ENCODE results near the gene SNRK.

SNRK gene

DNA sequence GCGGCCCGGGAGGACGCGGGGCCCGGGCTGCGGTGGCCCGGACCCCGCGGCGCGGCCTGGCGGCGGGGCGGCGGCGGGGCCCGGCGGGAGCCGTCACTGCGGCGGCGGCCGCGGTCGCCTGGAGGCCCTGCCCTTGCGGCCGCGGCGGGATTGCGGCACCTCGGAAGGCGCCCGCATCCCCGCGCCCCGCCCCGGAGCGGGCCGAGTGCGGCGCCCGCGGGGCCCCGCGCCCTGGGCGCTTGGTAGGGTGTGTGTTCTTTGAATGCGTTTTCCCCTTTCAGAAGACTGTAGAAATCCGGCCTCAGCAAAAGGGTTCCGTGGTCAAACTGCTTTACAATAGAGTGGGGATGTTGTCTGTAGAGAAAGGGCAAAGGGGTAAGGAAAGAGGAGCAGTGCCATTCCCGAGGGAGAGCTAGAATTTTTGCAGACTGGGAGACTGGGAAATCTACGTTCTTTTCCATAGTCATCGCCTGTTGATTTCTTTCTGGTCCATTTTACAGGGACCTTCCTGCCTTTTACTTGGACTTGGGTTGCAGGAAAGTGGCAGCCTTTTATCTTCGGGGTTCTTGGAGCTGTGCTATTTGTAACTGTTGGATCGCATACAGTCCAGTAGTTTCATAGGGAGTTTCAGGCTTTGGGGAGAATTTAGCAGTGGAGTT is 630 bp downstream of the SNRK start:
- TF ChIP-seq, protein P1, sequence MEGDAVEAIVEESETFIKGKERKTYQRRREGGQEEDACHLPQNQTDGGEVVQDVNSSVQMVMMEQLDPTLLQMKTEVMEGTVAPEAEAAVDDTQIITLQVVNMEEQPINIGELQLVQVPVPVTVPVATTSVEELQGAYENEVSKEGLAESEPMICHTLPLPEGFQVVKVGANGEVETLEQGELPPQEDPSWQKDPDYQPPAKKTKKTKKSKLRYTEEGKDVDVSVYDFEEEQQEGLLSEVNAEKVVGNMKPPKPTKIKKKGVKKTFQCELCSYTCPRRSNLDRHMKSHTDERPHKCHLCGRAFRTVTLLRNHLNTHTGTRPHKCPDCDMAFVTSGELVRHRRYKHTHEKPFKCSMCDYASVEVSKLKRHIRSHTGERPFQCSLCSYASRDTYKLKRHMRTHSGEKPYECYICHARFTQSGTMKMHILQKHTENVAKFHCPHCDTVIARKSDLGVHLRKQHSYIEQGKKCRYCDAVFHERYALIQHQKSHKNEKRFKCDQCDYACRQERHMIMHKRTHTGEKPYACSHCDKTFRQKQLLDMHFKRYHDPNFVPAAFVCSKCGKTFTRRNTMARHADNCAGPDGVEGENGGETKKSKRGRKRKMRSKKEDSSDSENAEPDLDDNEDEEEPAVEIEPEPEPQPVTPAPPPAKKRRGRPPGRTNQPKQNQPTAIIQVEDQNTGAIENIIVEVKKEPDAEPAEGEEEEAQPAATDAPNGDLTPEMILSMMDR (conservative IDR thresholded peaks at IDR 0.05), result no peak
- peak overlapping the region; percentile 88 for H3K27ac ChIP-seq

DNA sequence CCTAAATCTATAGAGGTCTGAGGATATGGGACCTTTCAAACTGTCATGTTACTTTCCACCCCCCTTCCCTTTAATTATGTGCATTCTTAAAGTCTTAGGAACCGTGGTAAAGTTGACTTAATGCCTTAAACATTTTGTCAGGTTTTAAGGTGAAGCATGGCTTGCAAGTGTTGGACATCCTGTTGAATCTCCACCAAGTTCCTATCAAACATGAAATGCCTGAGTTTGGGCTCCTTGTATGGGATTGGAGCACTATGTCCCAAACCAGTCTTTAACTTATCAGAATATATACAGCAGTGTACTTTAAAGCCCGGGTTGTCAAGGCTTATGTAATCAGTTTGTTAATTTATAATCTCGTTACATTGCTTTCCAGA is 1.1 kb downstream of the SNRK start:
- H3K27ac ChIP-seq, result peak overlapping the region; percentile 88
- TF ChIP-seq, protein P1 (conservative IDR thresholded peaks at IDR 0.05), result no peak

DNA sequence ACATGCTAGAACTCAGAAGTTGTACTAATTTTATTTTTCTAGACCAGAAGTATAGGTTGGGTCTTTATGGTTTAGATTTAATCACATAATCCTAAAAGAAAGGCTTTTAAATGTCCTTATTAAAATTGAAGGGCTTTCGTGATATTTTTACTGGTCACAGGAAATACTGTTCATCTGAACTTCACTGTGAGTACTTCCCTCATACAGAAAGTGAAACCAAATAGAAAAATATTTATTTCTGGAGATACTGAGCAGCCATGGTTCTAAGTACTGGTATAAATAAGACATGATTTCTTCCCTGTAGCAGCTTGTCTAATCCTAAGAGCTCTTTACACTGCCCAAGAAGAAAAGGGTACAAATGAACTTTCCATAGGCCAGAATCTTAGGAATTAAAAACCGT is 2.0 kb downstream of the SNRK start:
- TF ChIP-seq, protein P1 (conservative IDR thresholded peaks at IDR 0.05), result no peak
- peak overlapping the region; percentile 88 for H3K27ac ChIP-seq

DNA sequence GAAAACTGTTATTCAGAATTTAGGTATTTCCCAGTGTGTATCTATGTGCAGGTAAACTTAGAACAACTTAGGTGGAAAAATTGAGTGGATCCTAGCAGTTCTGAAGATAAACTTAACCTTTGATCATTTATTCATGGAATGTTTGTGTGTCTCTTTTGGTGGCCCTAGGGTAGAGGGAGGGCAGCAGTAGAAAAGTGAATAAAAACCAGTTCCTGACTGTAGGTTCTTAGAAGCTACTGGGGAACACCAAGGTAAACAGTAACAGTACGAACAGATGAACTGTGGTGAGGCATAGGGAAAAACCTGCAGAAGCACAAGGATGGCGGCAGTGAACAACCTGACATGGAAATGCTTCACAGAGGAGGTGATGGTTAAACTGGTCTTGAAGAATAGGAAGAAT is 2.5 kb downstream of the SNRK start:
- TF ChIP-seq, protein P1 (conservative IDR thresholded peaks at IDR 0.05), result no peak
- peak overlapping the region; percentile 88 for H3K27ac ChIP-seq

DNA sequence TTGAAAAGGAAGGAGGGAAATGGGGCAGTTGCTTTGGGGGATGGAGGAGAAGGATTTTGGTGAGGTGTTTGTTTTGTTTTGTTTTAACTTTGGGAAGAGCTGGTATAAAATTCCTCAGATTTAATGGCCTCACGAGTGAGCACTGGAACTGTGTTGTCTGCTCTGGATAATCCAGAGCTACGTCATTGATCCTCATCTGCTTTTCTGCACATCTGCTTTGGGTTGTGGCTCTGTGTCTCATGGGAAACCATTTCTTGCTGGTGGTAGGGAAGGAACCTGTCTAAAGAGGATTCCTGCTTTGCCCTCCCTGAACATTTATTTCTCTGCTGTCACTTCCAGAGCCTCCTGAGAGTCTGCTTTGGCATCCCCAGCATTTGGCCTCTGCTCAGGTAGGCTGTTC is 3.1 kb downstream of the SNRK start:
- peak overlapping the region; percentile 88 for H3K27ac ChIP-seq
- TF ChIP-seq, protein P1 (conservative IDR thresholded peaks at IDR 0.05), result no peak

DNA sequence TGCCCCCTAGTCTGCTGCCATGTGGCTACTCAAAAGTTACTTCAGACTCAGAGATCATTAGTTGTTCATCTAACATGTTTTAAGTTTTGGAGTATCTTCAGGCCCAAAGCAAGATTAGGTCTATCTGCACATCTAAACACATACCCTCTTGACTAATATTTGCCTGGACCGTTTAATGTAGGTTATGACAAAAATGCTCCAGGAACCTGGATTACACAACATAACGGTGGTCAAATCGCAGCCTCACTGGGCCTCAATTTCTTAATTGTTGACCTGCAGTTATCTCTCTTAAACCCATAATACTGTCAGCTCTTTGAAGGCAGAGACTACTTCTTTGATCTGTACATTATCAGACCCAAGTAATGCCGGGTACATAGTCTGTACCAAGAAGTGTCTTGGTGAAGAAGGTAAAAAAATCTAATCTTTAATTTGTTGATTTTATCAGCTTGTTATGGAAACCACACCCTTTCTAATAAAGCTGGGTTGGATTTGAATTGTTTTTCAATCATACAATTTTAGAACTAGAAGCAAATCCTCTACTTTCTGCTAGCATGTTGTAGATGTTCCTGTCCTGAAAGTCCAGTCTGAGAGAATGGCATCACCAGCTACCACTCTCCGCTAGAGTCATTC is 3.6 kb downstream of the SNRK start:
- TF ChIP-seq, protein P1 (conservative IDR thresholded peaks at IDR 0.05), result no peak
- peak overlapping the region; percentile 88 for H3K27ac ChIP-seq

DNA sequence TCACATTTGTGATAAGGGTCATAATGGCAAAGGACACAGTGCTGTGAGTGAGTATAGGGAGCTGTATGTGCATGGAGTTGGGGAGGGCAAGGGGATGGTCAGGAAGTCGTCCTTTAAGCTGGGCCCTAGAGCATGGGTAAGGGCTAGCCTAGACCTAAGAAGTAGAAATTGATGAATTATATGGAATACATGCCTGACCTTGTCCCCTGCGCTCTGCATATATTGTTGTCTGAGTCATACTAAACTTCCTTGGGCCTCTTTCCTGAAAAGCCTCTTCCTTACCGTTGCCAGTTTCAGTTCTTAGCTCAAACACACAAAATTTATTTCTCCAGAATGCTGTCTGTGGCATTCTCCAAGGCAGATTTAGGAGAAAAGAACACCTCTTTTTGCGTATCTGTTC is 4.6 kb downstream of the SNRK start:
- peak overlapping the region; percentile 88; the same call in 1 of the 2 replicates for H3K27ac ChIP-seq
- TF ChIP-seq, protein P1 (conservative IDR thresholded peaks at IDR 0.05), result no peak
